ENCODE results near the gene TNKS1BP1.
A peak's percentile ranks its signal among the peaks of the same experiment; 100 is the strongest.
"Not testable (repeated sequence)": the region's sequence is repeated elsewhere in the genome, so short reads cannot be mapped to it uniquely, and the experiment has no call there.

The TNKS1BP1 gene

DNA sequence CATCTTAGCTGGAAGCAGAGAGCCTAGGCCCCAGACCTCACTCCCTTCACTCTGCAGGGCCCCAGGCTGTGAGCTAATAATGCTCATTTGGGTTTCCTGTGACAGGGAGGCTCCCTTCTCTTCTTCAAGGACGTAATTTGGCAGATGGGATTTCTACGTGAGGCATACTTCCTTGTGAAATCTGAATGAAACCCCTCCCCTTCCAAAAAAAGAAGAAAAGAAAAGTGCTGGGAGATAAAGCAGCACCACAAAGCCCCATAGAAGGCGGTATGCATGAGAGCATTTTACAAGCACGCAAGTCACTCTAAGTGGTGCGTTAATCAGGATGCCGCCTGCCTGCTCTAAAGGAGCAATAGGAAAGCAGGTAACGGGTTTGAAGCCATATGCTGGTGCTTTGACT lies 19.1 kb upstream of the TNKS1BP1 start:
- TF ChIP-seq, protein P1, sequence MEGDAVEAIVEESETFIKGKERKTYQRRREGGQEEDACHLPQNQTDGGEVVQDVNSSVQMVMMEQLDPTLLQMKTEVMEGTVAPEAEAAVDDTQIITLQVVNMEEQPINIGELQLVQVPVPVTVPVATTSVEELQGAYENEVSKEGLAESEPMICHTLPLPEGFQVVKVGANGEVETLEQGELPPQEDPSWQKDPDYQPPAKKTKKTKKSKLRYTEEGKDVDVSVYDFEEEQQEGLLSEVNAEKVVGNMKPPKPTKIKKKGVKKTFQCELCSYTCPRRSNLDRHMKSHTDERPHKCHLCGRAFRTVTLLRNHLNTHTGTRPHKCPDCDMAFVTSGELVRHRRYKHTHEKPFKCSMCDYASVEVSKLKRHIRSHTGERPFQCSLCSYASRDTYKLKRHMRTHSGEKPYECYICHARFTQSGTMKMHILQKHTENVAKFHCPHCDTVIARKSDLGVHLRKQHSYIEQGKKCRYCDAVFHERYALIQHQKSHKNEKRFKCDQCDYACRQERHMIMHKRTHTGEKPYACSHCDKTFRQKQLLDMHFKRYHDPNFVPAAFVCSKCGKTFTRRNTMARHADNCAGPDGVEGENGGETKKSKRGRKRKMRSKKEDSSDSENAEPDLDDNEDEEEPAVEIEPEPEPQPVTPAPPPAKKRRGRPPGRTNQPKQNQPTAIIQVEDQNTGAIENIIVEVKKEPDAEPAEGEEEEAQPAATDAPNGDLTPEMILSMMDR (conservative IDR thresholded peaks at IDR 0.05) = no peak
- no peak for TF ChIP-seq ZFX (IDR thresholded peaks at IDR 0.05)

DNA sequence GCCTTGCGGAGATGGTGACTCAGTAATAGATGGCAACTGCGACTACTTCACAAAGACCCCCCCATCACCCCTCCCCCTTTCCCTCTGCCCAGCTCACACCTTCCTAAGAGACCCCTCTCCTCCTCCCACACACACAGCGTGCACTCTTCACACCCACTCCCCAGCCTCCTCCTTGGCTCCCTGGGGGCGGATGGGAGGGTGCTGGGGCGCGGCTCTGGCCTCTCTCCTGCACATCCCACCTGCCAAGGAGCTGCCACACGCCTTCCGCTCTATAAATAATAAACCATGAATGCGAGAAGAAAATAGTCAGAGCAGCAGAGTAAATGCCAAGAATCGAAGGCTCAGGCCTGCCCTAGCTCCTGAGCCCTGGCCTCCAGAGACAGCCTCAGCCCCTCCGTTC lies 17.9 kb upstream of the TNKS1BP1 start:
- TF ChIP-seq ZFX (IDR thresholded peaks at IDR 0.05) = no peak
- TF ChIP-seq, protein P1 (conservative IDR thresholded peaks at IDR 0.05) = no peak
- no peak overlapping the region for H3K27ac ChIP-seq

More for the DNA sequence above, 19.1 kb upstream of the TNKS1BP1 start:
- H3K27ac ChIP-seq = no peak overlapping the region

DNA sequence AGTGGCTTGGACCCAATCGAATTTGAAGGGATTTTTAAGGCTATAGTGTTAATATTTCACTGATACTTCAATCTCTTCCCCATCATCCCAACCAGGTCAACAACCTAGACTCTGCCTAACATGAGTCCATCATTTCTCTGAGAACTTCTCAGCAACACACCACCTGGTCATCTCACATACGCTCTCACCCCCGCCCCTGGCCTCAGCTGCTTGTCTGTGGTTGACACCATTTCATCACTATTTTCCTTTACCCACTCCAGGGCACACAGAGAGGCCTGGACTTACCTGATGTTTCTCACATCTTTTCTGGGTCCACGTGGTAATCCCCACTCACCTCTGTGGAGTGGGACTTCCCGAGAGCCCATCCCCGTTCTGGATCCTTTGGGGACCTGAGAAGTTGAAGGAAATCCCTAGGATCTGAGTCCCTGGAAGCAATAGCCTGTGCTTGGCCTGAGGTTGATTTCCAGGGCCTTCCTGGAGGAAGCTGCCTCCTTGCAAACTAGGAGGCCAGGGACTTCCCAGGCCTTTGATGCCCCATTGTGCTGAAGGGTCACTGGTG lies 16.6 kb upstream of the TNKS1BP1 start:
- TF ChIP-seq, protein P1 (conservative IDR thresholded peaks at IDR 0.05) = no peak
- no peak for TF ChIP-seq ZFX (IDR thresholded peaks at IDR 0.05)
- no peak overlapping the region for H3K27ac ChIP-seq

DNA sequence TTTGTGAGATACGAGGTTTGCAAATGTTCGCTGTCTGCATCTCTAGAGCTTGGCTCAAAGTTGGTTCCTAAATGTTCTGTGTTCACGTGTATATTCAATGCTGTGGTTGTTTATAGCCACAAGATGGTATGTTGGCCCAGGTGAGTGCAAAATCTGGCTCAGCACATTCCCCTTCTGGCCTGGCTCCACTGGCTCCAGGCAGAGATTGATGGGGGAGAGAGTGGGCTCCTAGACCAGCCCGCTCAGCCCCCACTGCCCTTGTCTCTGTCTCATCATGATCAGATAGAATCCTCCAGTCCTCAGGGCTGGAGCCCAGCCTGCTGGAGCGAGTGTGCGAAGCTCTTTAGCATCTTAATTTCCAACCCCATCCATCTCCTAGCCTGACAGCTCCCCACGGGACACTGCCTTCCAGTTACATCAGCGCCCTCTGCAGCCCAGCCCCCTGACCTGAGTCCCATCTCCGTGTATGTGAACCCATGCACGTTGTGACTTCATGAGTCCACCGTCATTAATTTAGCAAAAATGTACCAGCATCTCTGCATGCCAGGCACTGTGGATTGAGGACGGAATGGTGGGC lies 15.4 kb upstream of the TNKS1BP1 start:
- TF ChIP-seq, protein P1 (conservative IDR thresholded peaks at IDR 0.05) = peak; percentile 16; the same call in 1 of the 2 replicates
- TF ChIP-seq ZFX (IDR thresholded peaks at IDR 0.05) = no peak
- no peak overlapping the region for H3K27ac ChIP-seq

DNA sequence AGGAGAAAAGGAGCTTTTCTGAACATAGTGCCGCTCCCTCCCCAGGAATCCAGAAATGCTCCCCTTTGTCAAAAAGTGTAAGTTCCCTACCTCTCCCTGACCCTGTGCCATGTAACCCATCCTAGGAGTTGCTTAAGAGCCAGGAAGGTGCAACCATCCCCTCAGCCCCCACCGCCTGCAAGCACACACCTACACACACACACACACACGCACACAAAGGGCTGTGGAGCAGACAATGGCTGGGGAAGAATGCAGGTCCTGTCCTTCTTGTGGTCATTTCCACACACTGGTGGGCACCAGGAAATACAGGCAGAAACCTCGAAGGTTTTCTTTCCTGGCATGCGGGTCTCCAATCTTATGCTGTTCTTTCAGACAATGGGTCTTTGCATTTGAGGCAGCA lies 14.6 kb upstream of the TNKS1BP1 start:
- TF ChIP-seq ZFX (IDR thresholded peaks at IDR 0.05) = no peak
- TF ChIP-seq, protein P1 (conservative IDR thresholded peaks at IDR 0.05) = no peak
- H3K27ac ChIP-seq = no peak overlapping the region

DNA sequence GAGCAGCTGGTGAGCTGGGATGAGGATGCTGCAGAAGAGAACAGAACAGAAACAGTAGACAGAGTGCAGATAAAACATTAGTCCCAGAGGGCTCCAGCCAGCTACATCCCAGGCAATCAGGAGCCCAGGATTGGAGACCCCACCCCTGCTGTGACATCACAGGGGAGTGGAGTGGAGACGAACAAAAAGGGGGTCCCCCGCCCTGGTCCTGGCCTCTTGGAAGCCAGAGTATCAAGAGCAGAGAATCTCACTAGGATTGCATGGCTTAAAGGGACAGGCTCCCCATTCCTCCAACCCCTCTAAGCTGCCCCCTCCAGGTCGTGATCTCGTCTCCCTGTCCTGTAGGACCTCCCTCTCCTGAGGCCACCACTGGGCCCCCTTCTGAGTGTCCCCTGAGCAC lies 13.4 kb upstream of the TNKS1BP1 start, which contains the start of gene P2RX3:
TSS of gene P2RX3 (plus strand) at position 211 of the 400 bp plus-strand sequence. CDS start 199 bp downstream, outside the sequence.
- TF ChIP-seq ZFX (IDR thresholded peaks at IDR 0.05) = no peak
- TF ChIP-seq, protein P1 (conservative IDR thresholded peaks at IDR 0.05) = no peak

DNA sequence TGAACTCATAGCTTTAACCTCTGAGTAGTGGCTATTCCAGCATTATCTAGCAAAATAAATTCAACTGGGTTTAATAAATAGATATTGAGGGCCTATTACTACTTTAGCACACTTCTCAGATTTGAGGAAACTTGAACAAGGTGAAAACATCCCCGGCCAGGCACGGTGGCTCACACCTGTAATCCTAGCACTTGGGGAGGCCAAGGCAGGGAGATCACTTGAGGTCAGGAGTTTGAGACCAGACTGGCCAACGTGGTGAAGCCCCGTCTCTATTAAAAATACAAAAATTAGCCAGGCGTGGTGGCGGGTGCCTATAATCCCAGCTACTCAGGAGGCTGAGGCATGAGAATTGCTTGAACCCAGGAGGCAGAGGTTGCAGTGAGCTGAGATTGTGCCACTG lies 12.1 kb upstream of the TNKS1BP1 start:
- H3K27ac ChIP-seq = not testable (repeated sequence)

More for the DNA sequence above, 13.4 kb upstream of the TNKS1BP1 start, which contains the start of gene P2RX3:
- no peak within 1 kb of the TSS for H3K27ac ChIP-seq
